Peyer's patch (tissue), 4 donors: ENCODE measurements around the gene PARVB. TPM values are rescaled to one million over a fixed set of nuclear protein-coding genes. Genes with fewer than 3 reads are reported as not detected.

Source experiments
- DNase-seq, 3 donors: peaks; one replicate each; pipeline ENCODE4 v3.0.0-alpha.2; 2017 to 2019
- H3K27ac ChIP-seq, 4 donors: fragments of 200-600 bp; sonication (generic); one replicate each; pipeline ENCODE4 v1.5.1; 2016 to 2019
- H3K27me3 ChIP-seq, 2 donors: fragments of 200-600 bp; sonication (generic); one replicate each; pipeline ENCODE4 v1.5.1; 2019
- H3K36me3 ChIP-seq, 3 donors: fragments of 200-600 bp; sonication (generic); one replicate each; pipeline ENCODE4 v1.5.1; 2016 to 2019
- H3K4me1 ChIP-seq, 4 donors: fragments of 200-600 bp; sonication (generic); one replicate each; pipeline ENCODE4 v1.5.1; 2016 to 2019
- H3K4me3 ChIP-seq, 4 donors: fragments of 200-600 bp; sonication (generic); 1 replicate in 3 of 4; 2 replicates in 1 of 4; pipeline ENCODE4 v1.5.1; 2016 to 2019; ENCODE audit warnings: mild to moderate bottlenecking in 1 of 4
- H3K9me3 ChIP-seq, 4 donors: fragments of 200-600 bp; sonication (generic); one replicate each; pipeline ENCODE4 v1.5.1; 2016 to 2019; ENCODE audit warnings: mild to moderate bottlenecking in 1 of 4
- CTCF ChIP-seq, 6 experiments: fragments of 450-650 bp in 4 of 6; fragments of 200-600 bp in 2 of 6; sonication (generic) in 1 of 6; IDR thresholded peaks; one replicate each; pipeline ENCODE4 v1.5.1; 2017 to 2019; ENCODE audit warnings: antibody characterized with exemption in 6 of 6, mild to moderate bottlenecking in 3 of 6, moderate library complexity in 1 of 6
- POLR2A ChIP-seq, 2 donors: fragments of 450-650 bp; IDR thresholded peaks; one replicate each; pipeline ENCODE4 v1.5.1; 2017; ENCODE audit warnings: antibody characterized with exemption in 2 of 2, mild to moderate bottlenecking in 2 of 2, moderate library complexity in 2 of 2
- total RNA-seq, 4 donors: library from RNA; depleted of rRNA; stranded (reverse); fragments of >200 nt; gene quantifications; one replicate each; pipeline ENCODE4 v1.1.0, GENCODE V29; 2016

PARVB gene
- total RNA-seq, 4 donors from 2014 or later, result 1.8 to 71.8 (median 7.7) TPM

GRCh38 chr22:44168206-44168605, 144.1 kb downstream of the PARVB start:
- no peak overlapping the region for H3K27ac ChIP-seq
- no peaks in the 10 kb centered on the region for H3K9me3 ChIP-seq
- H3K36me3 ChIP-seq, result no peaks in the 10 kb centered on the region
- no peaks in the 10 kb centered on the region for H3K27me3 ChIP-seq
- no peak for TF ChIP-seq POLR2A (IDR thresholded peaks at IDR 0.05)
- no peak for TF ChIP-seq CTCF (IDR thresholded peaks at IDR 0.05)
- no peak overlapping the region for H3K4me3 ChIP-seq
- H3K4me1 ChIP-seq, result peaks cover 0 to 3% (median 0%) of the 10 kb centered on the region in 4 donors
- DNase-seq, result no peak

- Histone ChIP-seq H3K4me3 (no peak overlapping the region), H3K27me3 (no peaks in the 10 kb centered on the region), H3K27ac (no peak overlapping the region), H3K4me1 (peaks cover 0 to 3% (median 0%) of the 10 kb centered on the region in 4 donors), H3K36me3 (no peaks in the 10 kb centered on the region), H3K9me3 (no peaks in the 10 kb centered on the region)
- peak in 1 of 3 donors; percentile 25 for DNase-seq
- TF ChIP-seq POLR2A (IDR thresholded peaks at IDR 0.05), result no peak
- TF ChIP-seq CTCF (IDR thresholded peaks at IDR 0.05), result no peak
Measured at GRCh38 chr22:44170470-44170869, 146.4 kb downstream of the PARVB start.

- no peak for TF ChIP-seq POLR2A (IDR thresholded peaks at IDR 0.05)
- no peak for TF ChIP-seq CTCF (IDR thresholded peaks at IDR 0.05)
- no peaks in the 10 kb centered on the region for H3K36me3 ChIP-seq
- peak in 1 of 3 donors; percentile 7 for DNase-seq
- no peak overlapping the region for H3K4me3 ChIP-seq
- H3K4me1 ChIP-seq, result peaks cover 0 to 3% (median 0%) of the 10 kb centered on the region in 4 donors
- H3K27ac ChIP-seq, result no peak overlapping the region
- no peaks in the 10 kb centered on the region for H3K27me3 ChIP-seq
- no peaks in the 10 kb centered on the region for H3K9me3 ChIP-seq
Measured at GRCh38 chr22:44171561-44171960, 147.5 kb downstream of the PARVB start.

GRCh38 chr22:44172370-44173108, 148.4 kb downstream of the PARVB start:
- no peaks in the 10 kb centered on the region for H3K9me3 ChIP-seq
- H3K27me3 ChIP-seq, result no peaks in the 10 kb centered on the region
- peak overlapping the region in 3 of 4 donors; percentile 10 to 49 (median 22) for H3K27ac ChIP-seq
- no peak overlapping the region for H3K4me3 ChIP-seq
- TF ChIP-seq POLR2A (IDR thresholded peaks at IDR 0.05), result no peak
- no peak for TF ChIP-seq CTCF (IDR thresholded peaks at IDR 0.05)
- H3K4me1 ChIP-seq, result peaks cover 0 to 3% (median 0%) of the 10 kb centered on the region in 4 donors
- H3K36me3 ChIP-seq, result no peaks in the 10 kb centered on the region
- DNase-seq, result peak; percentile 31 to 82 (median 81)

GRCh38 chr22:44173154-44173553, 149.1 kb downstream of the PARVB start:
- peaks cover 0 to 3% (median 0%) of the 10 kb centered on the region in 4 donors for H3K4me1 ChIP-seq
- TF ChIP-seq CTCF (IDR thresholded peaks at IDR 0.05) (no peak), POLR2A (IDR thresholded peaks at IDR 0.05) (no peak)
- H3K36me3 ChIP-seq, result no peaks in the 10 kb centered on the region
- no peak overlapping the region for H3K4me3 ChIP-seq
- no peaks in the 10 kb centered on the region for H3K9me3 ChIP-seq
- DNase-seq, result no peak
- no peaks in the 10 kb centered on the region for H3K27me3 ChIP-seq
- peak overlapping the region in 3 of 4 donors; percentile 10 to 49 (median 22) for H3K27ac ChIP-seq
